Chondrocyte (in vitro differentiated cells): ENCODE results near the gene ZSWIM5. TPM values are rescaled to one million over a fixed set of nuclear protein-coding genes. Genes with fewer than 3 reads are reported as not detected.
"Not testable (repeated sequence)": the region's sequence is repeated elsewhere in the genome, so short reads cannot be mapped to it uniquely, and the experiment has no call there.

Experiments used
- DNase-seq: peaks from one replicate; pipeline ENCODE4 v3.0.0; 2021; ENCODE audit warnings: mixed read lengths, low spot score
- H3K27ac Mint-ChIP-seq: one replicate; pipeline ENCODE4 v1.8.0; 2021; ENCODE audit warnings: mild to moderate bottlenecking, moderate library complexity, mixed read lengths; ENCODE audit not compliant: unreplicated experiment
- H3K27me3 Mint-ChIP-seq: 2 replicates; pipeline ENCODE4 v1.8.0; 2021; ENCODE audit warnings: low read depth, mixed read lengths
- H3K36me3 Mint-ChIP-seq: 2 replicates; pipeline ENCODE4 v1.8.0; 2021; ENCODE audit warnings: low read depth, mixed read lengths
- H3K4me1 Mint-ChIP-seq: 2 replicates; pipeline ENCODE4 v1.8.0; 2021; ENCODE audit warnings: low read depth, mild to moderate bottlenecking, mixed read lengths
- H3K4me3 Mint-ChIP-seq: one replicate; pipeline ENCODE4 v1.8.0; 2021; ENCODE audit warnings: mild to moderate bottlenecking, moderate library complexity, mixed read lengths; ENCODE audit not compliant: unreplicated experiment
- H3K9me3 Mint-ChIP-seq: 2 replicates; pipeline ENCODE4 v1.8.0; 2021; ENCODE audit warnings: low read depth, mixed read lengths
- CTCF ChIP-seq: fragments of 200-600 bp; sonication (generic); IDR thresholded peaks from 2 replicates; pipeline ENCODE4 v1.5.0; 2021; ENCODE audit warnings: antibody characterized with exemption, mild to moderate bottlenecking, moderate library complexity
- total RNA-seq: library from RNA; stranded (reverse); gene quantifications from 3 replicates; pipeline ENCODE4 v1.2.1, GENCODE V29; 2021

ZSWIM5 gene
- total RNA-seq, 1 donor from 2014 or later = 1.0 TPM

DNA sequence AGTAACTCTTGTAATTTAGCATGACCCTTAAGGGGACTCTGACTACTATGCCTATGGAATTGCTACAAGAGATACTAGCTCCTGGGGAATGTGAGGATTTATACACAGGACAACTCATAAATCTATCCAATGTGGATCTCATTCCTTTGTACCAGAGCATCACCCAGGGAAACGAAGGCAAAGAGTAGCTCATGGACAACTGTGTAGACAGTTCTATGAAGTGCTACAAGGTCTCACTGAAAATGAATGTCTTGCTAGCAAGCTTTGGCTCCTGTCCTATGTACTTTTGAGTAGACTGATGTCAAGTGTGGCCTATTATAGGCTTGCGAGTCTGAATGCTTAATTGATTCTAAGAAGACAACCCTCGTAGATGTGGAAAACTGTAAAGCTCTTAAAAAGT lies 93.7 kb downstream of the ZSWIM5 start:
- no peak for DNase-seq
- Mint-ChIP-seq H3K9me3 (peaks cover 13% of the 10 kb centered on the region), H3K27ac (no peak overlapping the region), H3K4me3 (no peak overlapping the region), H3K36me3 (no peaks in the 10 kb centered on the region), H3K4me1 (peaks cover 3% of the 10 kb centered on the region), H3K27me3 (peaks cover 5% of the 10 kb centered on the region)
- no peak for TF ChIP-seq CTCF

DNA sequence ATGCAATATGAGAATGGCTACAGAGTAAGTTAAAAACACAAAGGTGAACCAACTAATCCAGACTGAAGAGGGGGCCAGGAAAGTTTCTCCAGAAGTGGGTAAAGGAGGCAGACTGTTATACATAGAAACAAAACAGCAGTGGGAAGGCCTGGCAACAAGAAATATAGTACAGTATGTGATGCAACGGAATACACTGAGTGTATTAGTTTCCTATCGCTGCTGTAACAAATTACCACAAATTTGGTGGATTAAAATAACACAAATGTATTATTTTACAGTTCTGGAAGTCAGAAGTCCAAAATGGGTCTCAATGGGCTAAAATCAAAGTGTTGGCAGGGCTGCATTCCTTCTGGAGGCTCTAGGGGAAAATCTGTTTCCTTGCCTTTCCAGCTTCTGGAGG lies 95.2 kb downstream of the ZSWIM5 start:
- no peak for DNase-seq
- Mint-ChIP-seq H3K4me3 (no peak overlapping the region), H3K27ac (no peak overlapping the region), H3K27me3 (peaks cover 5% of the 10 kb centered on the region), H3K36me3 (no peaks in the 10 kb centered on the region), H3K4me1 (peaks cover under 1% of the 10 kb centered on the region), H3K9me3 (peaks cover 13% of the 10 kb centered on the region)
- TF ChIP-seq CTCF = no peak

- H3K4me1 Mint-ChIP-seq = no peaks in the 10 kb centered on the region
- no peak for TF ChIP-seq CTCF
- H3K9me3 Mint-ChIP-seq = peaks cover 13% of the 10 kb centered on the region
Measured at GRCh38 chr1:45107782-45108181, 98.6 kb downstream of the ZSWIM5 start.

GRCh38 chr1:45106864-45107263 lies 99.5 kb downstream of the ZSWIM5 start:
- not testable (repeated sequence) for H3K4me3 Mint-ChIP-seq, H3K36me3 Mint-ChIP-seq, H3K27me3 Mint-ChIP-seq, H3K4me1 Mint-ChIP-seq, H3K27ac Mint-ChIP-seq, DNase-seq
- H3K9me3 Mint-ChIP-seq = peaks cover 10% of the 10 kb centered on the region

More at GRCh38 chr1:45107782-45108181, 98.6 kb downstream of the ZSWIM5 start:
- Mint-ChIP-seq H3K27me3 (peaks cover 2% of the 10 kb centered on the region), H3K36me3 (no peaks in the 10 kb centered on the region), H3K4me3 (no peak overlapping the region), H3K27ac (no peak overlapping the region)
- DNase-seq = no peak

- not testable (repeated sequence) for H3K36me3 Mint-ChIP-seq, H3K4me3 Mint-ChIP-seq, H3K27me3 Mint-ChIP-seq, H3K27ac Mint-ChIP-seq, H3K9me3 Mint-ChIP-seq, H3K4me1 Mint-ChIP-seq, DNase-seq
Measured at GRCh38 chr1:45106156-45106545, 100.3 kb downstream of the ZSWIM5 start.

GRCh38 chr1:45105486-45106155 lies 100.8 kb downstream of the ZSWIM5 start:
- H3K36me3 Mint-ChIP-seq, H3K9me3 Mint-ChIP-seq, DNase-seq, H3K4me3 Mint-ChIP-seq, H3K4me1 Mint-ChIP-seq, H3K27ac Mint-ChIP-seq, H3K27me3 Mint-ChIP-seq: not testable (repeated sequence)

DNA sequence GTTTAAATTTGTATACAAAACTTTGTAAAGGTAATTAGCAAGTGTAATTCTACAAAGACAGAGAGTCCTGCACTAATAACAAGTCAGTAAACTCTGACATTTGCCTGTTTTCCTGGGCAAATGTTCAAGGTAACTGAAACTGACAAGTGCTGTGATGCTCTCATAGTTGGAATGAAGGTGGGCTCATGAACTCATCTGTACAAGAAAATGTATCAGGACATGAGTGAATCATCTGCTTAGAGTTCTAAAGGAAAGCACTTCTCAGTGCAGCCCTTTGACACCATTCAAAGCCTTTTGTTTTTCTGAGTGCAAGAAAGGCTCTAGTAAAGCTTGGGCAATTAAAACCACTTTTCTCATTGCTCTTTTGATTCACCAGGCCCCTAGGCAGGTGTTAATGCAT lies 102.9 kb downstream of the ZSWIM5 start:
- DNase-seq = no peak
- TF ChIP-seq CTCF = no peak
- Mint-ChIP-seq H3K36me3 (no peaks in the 10 kb centered on the region), H3K4me3 (no peak overlapping the region), H3K9me3 (peaks cover 5% of the 10 kb centered on the region), H3K27me3 (peaks cover 5% of the 10 kb centered on the region), H3K4me1 (no peaks in the 10 kb centered on the region), H3K27ac (no peak overlapping the region)
